Testis (tissue), 3 donors: ENCODE results near the gene KRTAP10-3. TPM values are rescaled to one million over a fixed set of nuclear protein-coding genes. Genes with fewer than 3 reads are reported as not detected.

ENCODE experiments used
- DNase-seq: peaks from one replicate; pipeline ENCODE4 v3.0.0-alpha.2; 2019
- H3K27ac ChIP-seq, 2 donors: fragments of 200-600 bp; sonication (generic); one replicate each; pipeline ENCODE4 v1.5.1; 2019
- H3K27me3 ChIP-seq: fragments of 200-600 bp; sonication (generic); one replicate; pipeline ENCODE4 v1.5.1; 2019
- H3K36me3 ChIP-seq: fragments of 200-600 bp; sonication (generic); one replicate; pipeline ENCODE4 v1.5.1; 2017; ENCODE audit warnings: low read depth; ENCODE audit errors: missing control alignments
- H3K4me1 ChIP-seq: fragments of 200-600 bp; sonication (generic); one replicate; pipeline ENCODE4 v1.5.1; 2019
- H3K4me3 ChIP-seq, 2 donors: fragments of 200-600 bp; sonication (generic); one replicate each; pipeline ENCODE4 v1.5.1; 2017 to 2019
- H3K9me3 ChIP-seq: fragments of 200-600 bp; sonication (generic); one replicate; pipeline ENCODE4 v1.5.1; 2017
- CTCF ChIP-seq, 3 experiments: fragments of 450-650 bp in 2 of 3; fragments of 200-600 bp in 1 of 3; sonication (generic) in 1 of 3; IDR thresholded peaks; one replicate each; pipeline ENCODE4 v1.5.1; 2016 to 2019; ENCODE audit warnings: antibody characterized with exemption in 3 of 3, mild to moderate bottlenecking in 2 of 3, moderate library complexity in 1 of 3
- POLR2A ChIP-seq: fragments of 450-650 bp; IDR thresholded peaks from one replicate; pipeline ENCODE4 v1.6.1; 2017; ENCODE audit warnings: antibody characterized with exemption, mild to moderate bottlenecking, moderate library complexity
- WGBS, 2 donors: methylation state at CpG; one replicate each; pipeline ENCODE4 v1.1.5; 2018; 5-methylcytosine and 5-hydroxymethylcytosine counted together
- intact Hi-C: fragments of 100-400 bp; cut with DNase I; formaldehyde crosslinking; loops from one replicate; pipeline ENCODE4 v1.15.1; 2023; ENCODE audit warnings: low total_unique reads
- polyA plus RNA-seq: library from polyadenylated mRNA; stranded (reverse); fragments of 350-450 nt; fragmentation: Illumina TruSeq; extraction: RNeasy Lipid Tissue Mini Kit (QIAGEN cat#74804); gene quantifications from one replicate; pipeline ENCODE4 v1.2.3, GENCODE V29; 2014; ENCODE audit warnings: low read depth, low replicate concordance; ENCODE audit not compliant: insufficient read depth
- total RNA-seq, 2 donors: library from RNA; depleted of rRNA; stranded (reverse); fragments of >200 nt; gene quantifications; one replicate each; pipeline ENCODE4 v1.2.3, GENCODE V29; 2016

The KRTAP10-3 gene
- total and polyA plus RNA-seq, 3 donors from 2014 or later, result not detected

GRCh38 chr21:44537930-44538911 is 20.4 kb downstream of the KRTAP10-3 start:
- no peaks in the 10 kb centered on the region for H3K4me1 ChIP-seq
- H3K27ac ChIP-seq, result no peak overlapping the region
- no peak for DNase-seq
- H3K36me3 ChIP-seq, result no peaks in the 10 kb centered on the region
- no peaks in the 10 kb centered on the region for H3K9me3 ChIP-seq
- H3K4me3 ChIP-seq, result no peak overlapping the region
- intact Hi-C loops, result no loop called here
- no peaks in the 10 kb centered on the region for H3K27me3 ChIP-seq
- no peak for TF ChIP-seq CTCF (IDR thresholded peaks at IDR 0.05)
- no peak for TF ChIP-seq POLR2A
- WGBS, 2 donors, result 91 to 94% methylated on average over 25 to 33 of the region's 33 CpGs

GRCh38 chr21:44535963-44536362 is 22.6 kb downstream of the KRTAP10-3 start:
- H3K9me3 ChIP-seq, result no peaks in the 10 kb centered on the region
- DNase-seq, result no peak
- no peaks in the 10 kb centered on the region for H3K36me3 ChIP-seq
- H3K4me1 ChIP-seq, result no peaks in the 10 kb centered on the region
- intact Hi-C loops, result no loop called here
- no peak for TF ChIP-seq POLR2A
- no peak for TF ChIP-seq CTCF (IDR thresholded peaks at IDR 0.05)
- no peak overlapping the region for H3K27ac ChIP-seq
- no peaks in the 10 kb centered on the region for H3K27me3 ChIP-seq
- WGBS, 2 donors, result 46 to 53% methylated on average over 7 of the region's 7 CpGs
- no peak overlapping the region for H3K4me3 ChIP-seq

GRCh38 chr21:44534688-44535087 is 23.9 kb downstream of the KRTAP10-3 start:
- Histone ChIP-seq H3K27me3 (no peaks in the 10 kb centered on the region), H3K9me3 (no peaks in the 10 kb centered on the region), H3K4me3 (no peak overlapping the region), H3K27ac (no peak overlapping the region), H3K36me3 (no peaks in the 10 kb centered on the region), H3K4me1 (no peaks in the 10 kb centered on the region)
- 88 to 92% methylated on average over 6 of the region's 6 CpGs for WGBS, 2 donors
- TF ChIP-seq POLR2A, result no peak
- no peak for TF ChIP-seq CTCF (IDR thresholded peaks at IDR 0.05)
- no peak for DNase-seq
- intact Hi-C loops, result no loop called here

- no peak overlapping the region for H3K27ac ChIP-seq
- H3K9me3 ChIP-seq, result no peaks in the 10 kb centered on the region
- intact Hi-C loops, result no loop called here
- H3K4me1 ChIP-seq, result no peaks in the 10 kb centered on the region
- no peak for TF ChIP-seq CTCF (IDR thresholded peaks at IDR 0.05)
- no peak for TF ChIP-seq POLR2A
- no peak overlapping the region for H3K4me3 ChIP-seq
- no peak for DNase-seq
- no peaks in the 10 kb centered on the region for H3K36me3 ChIP-seq
- 88 to 93% methylated on average over 17 of the region's 21 CpGs for WGBS, 2 donors
- no peaks in the 10 kb centered on the region for H3K27me3 ChIP-seq
These were observed 24.5 kb downstream of the KRTAP10-3 start for GRCh38 chr21:44533891-44534627.
